Choroid plexus epithelial cell (primary cell): ENCODE data around the gene FAM53B.

Source experiments
- DNase-seq: peaks from one replicate; pipeline ENCODE4 v3.0.0-alpha.2; 2010; ENCODE audit warnings: low read depth
- H3K4me3 ChIP-seq: 2 replicates; pipeline ENCODE4 v1.5.1; 2011; ENCODE audit warnings: low read depth, mild to moderate bottlenecking, control low read depth, low read length, moderate library complexity
- CTCF ChIP-seq: conservative IDR thresholded peaks from 2 replicates; pipeline ENCODE4 v1.5.1; 2011; ENCODE audit warnings: low read depth, mild to moderate bottlenecking, control low read depth, inconsistent platforms, low read length, moderate library complexity

Gene FAM53B

GRCh38 chr10:124619195-124619594 lies 125.0 kb downstream of the FAM53B start:
- no peak for TF ChIP-seq CTCF
- H3K4me3 ChIP-seq, result no peak overlapping the region
- peak; percentile 31 for DNase-seq

- no peak for TF ChIP-seq CTCF
- DNase-seq, result no peak
- H3K4me3 ChIP-seq, result no peak overlapping the region
Measured at GRCh38 chr10:124618470-124619073, 125.6 kb downstream of the FAM53B start.

- no peak for DNase-seq
- TF ChIP-seq CTCF, result no peak
- H3K4me3 ChIP-seq, result no peak overlapping the region
Measured at GRCh38 chr10:124616836-124617130, 127.4 kb downstream of the FAM53B start.

GRCh38 chr10:124616040-124616835 lies 127.9 kb downstream of the FAM53B start:
- DNase-seq, result no peak
- TF ChIP-seq CTCF, result no peak

GRCh38 chr10:124615259-124615658 lies 128.9 kb downstream of the FAM53B start:
- DNase-seq, result no peak
- TF ChIP-seq CTCF, result no peak

More at GRCh38 chr10:124616040-124616835, 127.9 kb downstream of the FAM53B start:
- H3K4me3 ChIP-seq, result no peak overlapping the region

GRCh38 chr10:124614003-124614659 lies 130.0 kb downstream of the FAM53B start:
- TF ChIP-seq CTCF, result no peak
- DNase-seq, result no peak
- H3K4me3 ChIP-seq, result no peak overlapping the region

More at GRCh38 chr10:124615259-124615658, 128.9 kb downstream of the FAM53B start:
- H3K4me3 ChIP-seq, result no peak overlapping the region
